Measurements from ENCODE around the gene F7. TPM values are rescaled to one million over a fixed set of nuclear protein-coding genes. Genes with fewer than 3 reads are reported as not detected.

F7 gene
- total and polyA plus RNA-seq, 7 donors = 0.36 TPM; not detected in 6

GRCh38 chr13:113095146-113096051 lies 10.2 kb upstream of the F7 start:
- 91 to 92% methylated on average over 25 of the region's 25 CpGs for WGBS, 2 donors
- TF ChIP-seq POLR2AphosphoS5 (IDR thresholded peaks at IDR 0.05) = no peak
- TF ChIP-seq EP300 (IDR thresholded peaks at IDR 0.05) = no peak
- no peak for TF ChIP-seq CTCF (IDR thresholded peaks at IDR 0.05)
- no peak for TF ChIP-seq POLR2A (IDR thresholded peaks at IDR 0.05)
- no peak for DNase-seq
- Histone ChIP-seq H3K36me3 (no peaks in the 10 kb centered on the region), H3K4me3 (no peak overlapping the region), H3K27ac (no peak overlapping the region), H3K27me3 (peaks cover 0 to 54% (median 15%) of the 10 kb centered on the region in 3 donors), H3K9me3 (no peaks in the 10 kb centered on the region), H3K4me1 (peaks cover 0 to 4% (median 0%) of the 10 kb centered on the region in 4 donors)
- intact Hi-C loops (cut with DNase I) = no loop called here

- Histone ChIP-seq H3K4me1 (peaks cover 0 to 4% (median 0%) of the 10 kb centered on the region in 4 donors), H3K4me3 (no peak overlapping the region), H3K27me3 (peaks cover 0 to 54% (median 15%) of the 10 kb centered on the region in 3 donors), H3K9me3 (no peaks in the 10 kb centered on the region), H3K36me3 (no peaks in the 10 kb centered on the region), H3K27ac (no peak overlapping the region)
- TF ChIP-seq POLR2A (IDR thresholded peaks at IDR 0.05) = no peak
- no peak for TF ChIP-seq EP300 (IDR thresholded peaks at IDR 0.05)
- no peak for TF ChIP-seq CTCF (IDR thresholded peaks at IDR 0.05)
- TF ChIP-seq POLR2AphosphoS5 (IDR thresholded peaks at IDR 0.05) = no peak
- WGBS, 2 donors = 93 to 96% methylated on average over 61 of the region's 61 CpGs
- intact Hi-C loops (cut with DNase I) = no loop called here
- no peak for DNase-seq
These were observed 9.4 kb upstream of the F7 start for GRCh38 chr13:113096052-113096744.

GRCh38 chr13:113096745-113097305 lies 8.8 kb upstream of the F7 start:
- Histone ChIP-seq H3K36me3 (no peaks in the 10 kb centered on the region), H3K4me1 (peaks cover 0 to 4% (median 0%) of the 10 kb centered on the region in 4 donors), H3K27ac (no peak overlapping the region), H3K9me3 (no peaks in the 10 kb centered on the region), H3K27me3 (peaks cover 0 to 54% (median 15%) of the 10 kb centered on the region in 3 donors), H3K4me3 (no peak overlapping the region)
- 96% methylated on average over 52 of the region's 52 CpGs for WGBS, 2 donors
- no peak for TF ChIP-seq POLR2A (IDR thresholded peaks at IDR 0.05)
- TF ChIP-seq POLR2AphosphoS5 (IDR thresholded peaks at IDR 0.05) = no peak
- TF ChIP-seq CTCF (IDR thresholded peaks at IDR 0.05) = no peak
- no peak for TF ChIP-seq EP300 (IDR thresholded peaks at IDR 0.05)
- intact Hi-C loops (cut with DNase I) = no loop called here
- no peak for DNase-seq

GRCh38 chr13:113097651-113098050 lies 7.9 kb upstream of the F7 start:
- no peak for DNase-seq
- H3K27me3 ChIP-seq = peaks cover 0 to 54% (median 15%) of the 10 kb centered on the region in 3 donors
- no peaks in the 10 kb centered on the region for H3K36me3 ChIP-seq
- no peak for TF ChIP-seq CTCF (IDR thresholded peaks at IDR 0.05)
- no peak for TF ChIP-seq POLR2A (IDR thresholded peaks at IDR 0.05)
- no peak for TF ChIP-seq EP300 (IDR thresholded peaks at IDR 0.05)
- TF ChIP-seq POLR2AphosphoS5 (IDR thresholded peaks at IDR 0.05) = no peak
- H3K27ac ChIP-seq = no peak overlapping the region
- no peak overlapping the region for H3K4me3 ChIP-seq
- no peaks in the 10 kb centered on the region for H3K9me3 ChIP-seq
- intact Hi-C loops (cut with DNase I) = no loop called here
- WGBS, 2 donors = 85 to 90% methylated on average over 7 of the region's 7 CpGs
- H3K4me1 ChIP-seq = peaks cover 0 to 4% (median 0%) of the 10 kb centered on the region in 4 donors

All from sigmoid colon (tissue), 7 donors.